ENCODE measurements around the gene CPS1.

The CPS1 gene

GRCh38 chr2:210606001-210606400 is 49.6 kb downstream of the CPS1 start:
- DNase-seq (ENCODE audit: low read depth) = no peak

DNA sequence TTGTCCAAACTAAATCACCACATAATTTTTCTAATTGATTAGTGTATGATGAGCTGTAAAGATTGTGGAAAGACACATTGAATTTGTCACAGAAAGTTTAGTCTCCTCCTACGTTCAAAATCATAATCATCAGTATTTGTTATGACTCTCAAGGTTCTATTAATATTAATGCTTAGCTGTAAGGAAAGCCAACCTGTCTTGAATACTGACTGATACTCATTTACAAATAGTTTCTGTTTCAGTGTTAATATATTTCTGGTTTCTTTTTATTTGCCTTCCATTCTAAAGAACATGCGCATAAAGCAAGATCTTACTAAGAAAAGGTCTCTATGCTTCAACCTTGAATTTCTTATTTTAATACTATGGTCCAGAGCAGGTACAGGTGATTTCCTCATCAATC is 55.1 kb downstream of the CPS1 start:
- DNase-seq (ENCODE audit: low read depth) = no peak

DNA sequence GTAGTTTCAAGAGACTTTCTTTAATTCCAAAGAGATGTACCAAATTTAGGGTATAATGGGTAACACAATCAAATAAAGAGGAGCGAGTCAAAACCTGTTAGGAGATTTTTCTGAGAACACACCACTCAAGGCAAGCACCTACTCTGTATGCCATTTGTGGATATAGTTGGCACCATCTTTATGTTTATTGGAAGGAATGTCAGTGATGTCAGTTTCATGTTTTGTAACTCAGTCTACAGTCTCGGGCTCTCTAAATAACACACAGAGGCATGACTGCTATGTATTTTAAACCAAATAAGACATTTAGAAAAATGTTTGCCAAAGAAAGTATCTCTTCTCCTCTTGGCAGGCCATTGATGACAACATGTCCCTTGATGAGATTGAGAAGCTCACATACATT is 59.7 kb downstream of the CPS1 start:
- no peak for DNase-seq (ENCODE audit: low read depth)

GRCh38 chr2:210617318-210617717 is 60.9 kb downstream of the CPS1 start:
- DNase-seq (ENCODE audit: low read depth) = no peak

DNA sequence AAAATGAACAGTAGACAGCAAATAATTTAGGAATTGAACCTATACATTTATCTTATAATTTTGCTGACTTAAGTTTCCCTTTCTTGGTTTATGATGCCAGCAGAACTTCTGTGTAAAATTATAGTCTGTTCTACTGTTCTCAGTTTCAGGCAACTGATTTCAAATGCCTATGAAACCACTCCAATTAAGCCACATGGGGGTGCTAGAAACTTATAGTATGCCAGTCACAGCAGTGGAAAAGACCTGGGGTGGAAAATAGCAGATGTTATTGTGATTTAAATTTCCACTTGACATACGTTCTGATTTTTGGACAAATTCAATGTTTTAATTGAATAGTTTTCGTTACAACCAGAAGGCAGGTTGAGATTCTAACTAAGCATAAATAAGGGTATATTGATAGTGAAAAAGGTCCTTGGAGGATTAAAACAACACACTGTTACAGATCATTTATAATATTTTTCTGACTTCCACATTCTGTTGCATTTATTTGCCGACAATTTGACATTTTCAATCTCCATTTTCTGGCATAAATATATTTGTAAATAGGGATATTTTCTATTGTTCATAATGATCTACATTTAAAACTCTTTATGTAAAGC is 61.4 kb downstream of the CPS1 start:
- peak; percentile 30 for DNase-seq (ENCODE audit: low read depth)

DNA sequence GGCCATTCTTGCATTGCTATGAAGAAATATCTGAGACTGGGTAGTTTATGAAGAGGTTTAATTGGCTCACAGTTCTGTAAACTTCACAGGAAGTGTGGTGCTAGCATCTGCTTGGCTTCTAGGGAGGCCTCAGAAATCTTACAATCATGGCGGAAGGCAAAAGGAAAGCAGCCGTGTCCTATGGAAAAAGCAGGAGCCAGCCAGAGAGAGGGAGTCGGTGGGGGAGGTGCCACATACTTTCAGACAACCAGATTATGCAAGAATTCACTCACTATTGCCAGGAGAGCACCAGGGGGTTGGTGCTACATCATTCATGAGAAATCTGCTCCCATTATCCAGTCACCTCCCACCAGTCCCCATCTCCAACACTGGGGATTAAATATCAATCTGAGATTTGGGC is 64.1 kb downstream of the CPS1 start:
- DNase-seq (ENCODE audit: low read depth) = no peak

- DNase-seq (ENCODE audit: low read depth) = no peak
Observed at GRCh38 chr2:210623506-210623905, 67.1 kb downstream of the CPS1 start.

DNA sequence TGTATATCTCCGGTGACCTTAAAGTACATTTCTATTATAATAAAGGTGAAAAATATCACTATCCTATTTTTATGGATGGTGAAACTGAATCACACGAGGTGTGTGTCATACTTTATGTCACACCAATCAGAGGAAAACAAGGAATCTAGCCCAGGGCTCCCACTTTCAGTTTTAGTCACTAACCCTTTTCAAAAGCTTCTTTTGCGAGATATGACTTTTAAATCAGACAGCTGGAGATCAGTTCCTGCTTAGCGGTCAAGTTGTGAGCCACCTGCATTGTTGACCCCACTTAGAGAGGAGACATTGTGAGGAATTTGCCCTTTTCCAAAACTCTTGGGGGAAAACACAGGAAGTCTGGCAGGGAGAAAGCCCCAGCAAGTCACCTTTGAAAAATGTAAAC is 70.5 kb downstream of the CPS1 start:
- DNase-seq (ENCODE audit: low read depth) = no peak

DNA sequence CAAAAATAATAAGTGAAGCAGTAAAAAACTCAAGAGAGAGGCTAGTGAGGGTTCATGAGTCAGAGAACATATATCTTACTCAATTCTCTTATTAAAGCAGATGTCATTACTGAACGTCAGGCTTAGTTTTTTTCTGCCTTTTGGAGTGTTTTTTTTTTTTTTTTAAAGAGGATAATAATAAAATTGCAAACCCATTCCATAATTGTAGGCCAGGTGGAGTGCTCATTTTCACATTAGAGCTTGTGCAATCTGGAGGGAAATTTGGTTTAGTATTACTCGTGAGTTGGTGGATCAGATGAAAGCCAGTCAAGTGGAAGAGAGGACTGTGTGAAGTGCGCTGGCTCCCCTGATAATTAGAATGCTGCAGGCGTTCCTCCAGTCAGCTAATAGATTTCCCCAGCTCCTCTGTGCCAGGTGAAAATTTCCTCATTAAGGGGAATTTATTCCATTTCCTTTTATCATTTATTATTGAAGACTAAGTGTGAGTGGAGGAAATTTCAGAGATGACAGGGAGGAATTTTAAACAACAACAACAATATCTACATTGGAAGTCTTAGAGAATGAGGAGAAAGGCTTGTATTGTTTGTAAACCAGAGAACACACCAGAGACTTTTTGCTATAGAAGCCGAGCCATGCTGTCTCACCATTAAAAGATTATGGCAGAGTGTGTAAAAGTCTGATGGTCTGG is 74.6 kb downstream of the CPS1 start:
- no peak for DNase-seq (ENCODE audit: low read depth)

DNA sequence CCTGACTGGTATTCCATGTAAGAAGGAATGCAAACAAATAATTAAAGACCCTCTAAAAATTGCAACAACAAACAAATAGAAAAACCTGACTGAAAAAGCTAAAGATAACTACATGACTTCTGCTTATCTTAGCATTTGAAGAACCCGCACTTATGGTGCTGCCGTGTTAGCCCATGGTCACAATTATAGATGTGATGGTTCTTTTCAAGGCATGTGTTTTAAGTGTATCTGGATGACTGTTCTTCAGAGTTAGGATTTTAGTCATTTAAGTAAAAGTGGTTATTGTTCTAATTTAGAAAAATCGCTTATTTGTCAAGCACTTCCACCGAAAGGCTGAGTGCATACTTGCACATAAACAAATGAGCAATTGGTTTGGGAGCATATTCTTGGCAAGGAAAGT is 77.3 kb downstream of the CPS1 start:
- DNase-seq (ENCODE audit: low read depth) = no peak

- DNase-seq (ENCODE audit: low read depth) = no peak
Observed at GRCh38 chr2:210635257-210635656, 78.9 kb downstream of the CPS1 start.

DNA sequence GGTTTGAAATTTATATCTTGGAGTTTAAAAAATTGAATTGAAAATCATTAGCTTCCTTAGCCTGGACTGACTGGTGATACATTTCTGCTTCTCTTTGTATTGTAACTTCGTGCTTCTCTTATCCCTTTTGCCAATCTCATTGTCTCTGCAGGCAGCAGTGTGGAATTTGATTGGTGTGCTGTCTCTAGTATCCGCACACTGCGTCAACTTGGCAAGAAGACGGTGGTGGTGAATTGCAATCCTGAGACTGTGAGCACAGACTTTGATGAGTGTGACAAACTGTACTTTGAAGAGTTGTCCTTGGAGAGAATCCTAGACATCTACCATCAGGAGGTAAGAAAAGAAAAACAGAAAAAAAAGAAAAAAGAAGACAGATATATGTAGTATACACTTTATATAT is 85.9 kb downstream of the CPS1 start:
- DNase-seq (ENCODE audit: low read depth) = no peak

- DNase-seq (ENCODE audit: low read depth) = no peak
Observed at GRCh38 chr2:210647151-210647550, 90.8 kb downstream of the CPS1 start.

GRCh38 chr2:210654091-210654490 is 97.7 kb downstream of the CPS1 start:
- peak; percentile 16 for DNase-seq (ENCODE audit: low read depth)

- no peak for DNase-seq (ENCODE audit: low read depth)
Observed at GRCh38 chr2:210655229-210655975, 99.0 kb downstream of the CPS1 start.

DNA sequence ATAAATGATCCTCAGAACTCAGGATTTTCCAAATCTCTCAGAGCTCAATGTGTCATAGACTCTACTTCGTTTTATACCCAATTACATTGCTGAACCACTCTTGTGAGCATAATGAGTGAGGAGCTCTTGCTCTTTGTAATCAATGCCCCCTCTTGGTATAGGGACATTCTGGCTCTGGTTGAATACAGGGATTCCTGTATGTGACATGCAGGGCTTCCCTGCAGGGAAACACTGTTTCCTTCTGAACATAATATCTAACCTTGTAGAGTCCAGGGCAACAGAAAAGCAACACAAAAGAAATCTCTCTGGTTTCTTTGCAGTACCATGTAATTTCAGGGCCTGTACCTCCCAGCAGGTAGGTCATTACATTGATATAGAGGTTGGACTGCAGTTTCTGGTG is 101.5 kb downstream of the CPS1 start:
- DNase-seq (ENCODE audit: low read depth) = no peak

DNA sequence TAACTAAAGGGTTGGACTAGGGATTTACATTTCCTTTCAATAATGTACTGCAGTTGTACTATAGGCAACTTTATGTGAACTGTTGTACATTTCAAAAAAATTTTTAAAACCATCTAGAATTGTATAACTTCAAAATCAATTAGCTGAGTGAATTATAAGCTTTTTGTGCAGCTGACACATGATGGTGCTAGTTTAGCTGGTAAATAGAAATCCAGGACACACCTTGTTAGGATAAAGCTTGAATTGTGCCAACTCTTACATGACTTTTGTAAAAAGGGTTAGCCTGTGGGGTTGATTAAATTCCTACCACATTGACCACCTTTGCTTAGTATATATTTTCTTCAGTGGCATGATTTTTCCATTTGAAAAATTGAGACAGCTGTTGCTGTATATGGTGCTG is 104.4 kb downstream of the CPS1 start:
- no peak for DNase-seq (ENCODE audit: low read depth)

GRCh38 chr2:210662560-210662959 is 106.2 kb downstream of the CPS1 start:
- DNase-seq (ENCODE audit: low read depth) = no peak

- DNase-seq (ENCODE audit: low read depth) = peak; percentile 16
Observed at GRCh38 chr2:210663631-210664089, 107.3 kb downstream of the CPS1 start.

DNA sequence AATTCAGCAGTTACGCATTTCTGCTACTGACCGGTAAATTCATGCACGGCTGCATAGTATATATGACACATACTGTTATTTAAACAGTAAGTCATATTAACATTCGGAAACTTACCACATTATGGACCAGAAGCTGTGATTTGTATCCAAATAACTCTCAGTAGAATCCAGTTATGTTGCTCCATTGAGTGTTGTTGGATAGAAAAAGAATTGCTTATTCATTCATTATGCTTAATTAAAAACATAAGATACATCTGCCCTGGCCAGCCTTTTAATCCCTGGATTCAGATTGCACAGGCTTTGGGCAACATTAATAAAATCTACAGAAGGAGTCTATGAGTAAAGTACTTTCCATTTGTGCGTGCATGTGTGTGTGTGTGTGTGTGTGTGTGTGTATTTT is 111.3 kb downstream of the CPS1 start:
- no peak for DNase-seq (ENCODE audit: low read depth)

DNA sequence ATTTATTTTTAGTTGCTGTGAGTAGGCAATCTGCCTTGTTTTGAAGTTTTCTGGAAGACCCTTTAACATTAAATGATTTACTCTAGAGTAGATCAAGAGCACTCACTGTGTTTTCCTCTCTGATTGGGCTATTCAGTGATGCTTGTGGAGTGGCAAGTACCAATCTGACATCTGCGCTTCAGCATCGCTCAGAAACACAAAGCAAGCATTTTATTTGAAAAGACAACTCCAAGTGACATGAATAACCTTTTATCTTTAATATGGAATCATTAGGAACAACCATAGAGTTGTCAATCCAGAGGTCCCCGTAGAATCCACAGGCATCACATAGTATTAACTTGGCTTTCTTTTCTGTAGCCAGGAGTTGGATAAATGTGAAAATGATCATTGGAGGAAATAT is 114.7 kb downstream of the CPS1 start:
- DNase-seq (ENCODE audit: low read depth) = no peak

- DNase-seq (ENCODE audit: low read depth) = no peak
Observed at GRCh38 chr2:210673117-210673516, 116.7 kb downstream of the CPS1 start.

DNA sequence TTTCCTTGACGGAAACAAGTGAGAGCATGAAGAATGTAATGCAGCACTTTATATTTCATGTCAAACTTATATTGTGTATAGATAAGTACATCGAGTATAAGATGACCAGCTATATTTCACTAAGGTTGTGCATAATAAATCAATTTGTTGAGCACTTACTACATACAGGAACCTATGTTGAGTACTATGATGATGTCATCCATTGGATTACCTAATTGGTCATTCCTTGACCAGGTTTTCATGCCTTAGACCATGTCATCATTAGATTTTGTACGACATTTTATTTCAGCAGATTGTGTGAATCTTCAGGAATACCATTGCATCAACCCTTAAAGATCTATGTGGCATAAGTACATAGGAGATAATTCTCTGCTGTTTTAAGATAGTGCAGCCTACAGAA is 119.7 kb downstream of the CPS1 start:
- DNase-seq (ENCODE audit: low read depth) = no peak

Data from stromal cell of bone marrow (primary cell).